NCI-H128 (cell line): ENCODE measurements around the gene CES1.
"Not testable (repeated sequence)": the region's sequence is repeated elsewhere in the genome, so short reads cannot be mapped to it uniquely, and the experiment has no call there.

ENCODE experiments used
- DNase-seq: peaks from one replicate; lab custom pipeline; 2025; ENCODE audit not compliant: unreplicated experiment; lab: John Stamatoyannopoulos, UW

CES1 gene

DNA sequence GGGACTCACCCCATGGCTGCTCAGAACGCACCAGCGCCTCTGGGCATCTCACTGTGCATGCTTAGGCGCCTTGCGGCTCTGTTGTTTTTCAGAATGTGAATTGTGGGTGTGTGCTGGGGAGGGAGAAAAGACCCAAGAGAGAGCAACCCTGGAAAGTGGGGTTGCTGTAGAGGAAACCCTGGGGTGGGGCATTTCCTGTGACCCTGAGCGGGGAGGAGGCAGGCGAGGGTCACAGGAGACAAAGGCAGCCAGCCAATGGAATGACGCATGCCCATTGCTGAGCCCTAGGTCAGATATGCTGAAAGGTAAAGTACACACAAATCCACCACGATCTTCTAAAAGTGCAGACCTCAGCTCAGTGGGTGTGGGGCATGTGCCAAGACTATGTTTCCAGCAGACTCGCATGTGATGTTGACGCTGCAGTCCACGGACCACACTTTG lies 39.9 kb downstream of the CES1 start:
- not testable (repeated sequence) for DNase-seq

DNA sequence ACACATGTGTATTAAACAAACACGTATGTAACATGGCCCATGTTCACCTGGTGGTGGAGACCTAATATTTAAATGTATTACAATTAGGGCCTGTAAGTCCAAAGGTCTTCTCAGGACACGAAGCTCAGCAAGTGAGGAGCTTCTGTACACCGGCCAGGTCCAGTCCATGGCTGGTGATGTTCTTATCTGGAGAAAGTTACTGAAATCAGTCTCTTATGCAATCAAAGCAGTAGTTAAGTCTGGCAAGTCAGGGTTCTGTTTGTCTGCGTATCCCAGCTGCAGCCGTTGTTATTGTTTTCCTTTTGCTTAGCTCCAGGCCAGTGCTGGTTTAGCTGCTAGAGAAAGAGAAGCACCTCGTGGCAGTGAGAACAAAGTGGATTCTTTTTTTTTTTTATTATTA lies 41.4 kb downstream of the CES1 start:
- DNase-seq: not testable (repeated sequence)

DNA sequence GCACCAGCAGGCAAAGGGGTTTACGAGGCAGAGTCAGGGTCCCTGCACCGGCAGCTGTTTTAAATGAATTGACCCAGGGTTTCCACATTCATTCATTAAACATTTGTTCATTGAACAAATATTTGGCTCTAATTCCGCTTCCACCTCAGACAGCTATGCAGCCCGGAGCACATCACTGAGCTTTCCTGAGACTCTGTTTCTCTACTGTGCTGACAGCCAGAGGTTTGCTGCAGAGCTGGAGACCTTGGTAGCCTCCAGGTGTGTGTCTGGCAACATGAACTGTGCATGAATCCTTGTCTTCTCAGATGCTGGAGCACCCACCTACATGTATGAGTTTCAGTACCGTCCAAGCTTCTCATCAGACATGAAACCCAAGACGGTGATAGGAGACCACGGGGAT lies 42.7 kb downstream of the CES1 start:
- not testable (repeated sequence) for DNase-seq

DNA sequence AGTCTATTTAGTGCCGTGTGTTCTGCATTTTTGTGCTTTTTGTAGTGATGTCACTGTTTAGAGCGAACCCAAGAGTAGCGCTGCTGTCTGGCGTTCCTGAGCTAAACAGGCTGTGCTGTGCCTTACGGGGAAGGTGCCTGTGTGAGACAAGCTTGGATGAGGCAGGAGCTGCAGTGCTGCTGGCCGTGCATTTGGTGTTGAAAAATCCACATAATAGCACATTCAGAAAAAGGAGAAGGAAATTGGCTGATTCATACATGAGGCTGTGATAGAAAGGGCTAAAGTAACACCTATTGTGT lies 50.2 kb downstream of the CES1 start:
- not testable (repeated sequence) for DNase-seq

DNA sequence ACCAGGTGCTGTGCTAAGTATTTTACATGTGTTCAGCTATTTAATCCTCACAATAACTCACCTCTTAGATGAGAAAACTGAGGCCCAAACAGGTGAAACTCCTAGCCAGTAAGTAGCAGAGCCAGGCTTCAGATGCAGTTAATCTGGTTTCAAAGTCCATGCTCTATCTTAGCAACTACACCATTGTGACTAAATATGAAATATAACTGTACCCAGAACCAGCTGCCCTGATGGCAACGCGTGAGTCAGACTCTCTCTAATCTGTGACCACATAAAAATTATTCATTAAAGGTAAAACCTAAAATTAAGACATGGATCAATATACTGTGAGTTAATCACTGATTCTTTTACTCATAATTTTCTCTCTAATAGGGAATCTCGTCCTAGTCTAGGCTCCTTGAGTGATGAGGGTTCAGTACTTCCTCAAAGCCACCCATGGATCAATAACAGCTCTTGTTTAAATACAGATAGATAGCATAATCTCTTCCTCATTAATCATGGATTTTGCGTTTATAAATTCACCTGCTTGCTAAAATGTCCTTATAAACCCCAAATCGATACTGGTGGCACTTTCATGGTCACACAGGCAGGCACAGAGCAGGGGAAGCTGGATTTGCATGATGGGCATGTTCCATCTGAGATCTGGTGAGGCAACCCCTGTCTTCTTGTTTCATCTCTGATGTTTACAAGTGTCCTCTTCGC lies 50.7 kb downstream of the CES1 start:
- DNase-seq: not testable (repeated sequence)

DNA sequence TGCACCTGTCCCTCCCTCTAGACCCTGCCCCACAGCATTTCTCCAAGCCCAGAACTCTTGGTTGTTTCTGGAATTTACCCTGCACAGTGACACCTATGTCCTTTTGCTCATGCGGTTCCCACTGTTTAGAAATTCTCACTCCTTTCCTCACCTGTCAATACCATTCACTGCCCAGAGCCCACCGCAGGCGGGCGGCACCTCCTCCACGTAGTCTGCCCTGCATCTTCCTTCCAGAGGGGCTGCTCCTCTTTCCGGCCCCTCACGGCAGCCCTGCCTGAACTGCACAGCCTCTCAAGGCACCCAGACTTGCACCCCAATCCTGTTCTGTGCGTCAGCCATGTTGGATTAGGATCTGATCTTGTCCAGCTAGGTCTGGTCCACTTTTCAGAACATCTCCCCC lies 51.4 kb downstream of the CES1 start:
- not testable (repeated sequence) for DNase-seq

DNA sequence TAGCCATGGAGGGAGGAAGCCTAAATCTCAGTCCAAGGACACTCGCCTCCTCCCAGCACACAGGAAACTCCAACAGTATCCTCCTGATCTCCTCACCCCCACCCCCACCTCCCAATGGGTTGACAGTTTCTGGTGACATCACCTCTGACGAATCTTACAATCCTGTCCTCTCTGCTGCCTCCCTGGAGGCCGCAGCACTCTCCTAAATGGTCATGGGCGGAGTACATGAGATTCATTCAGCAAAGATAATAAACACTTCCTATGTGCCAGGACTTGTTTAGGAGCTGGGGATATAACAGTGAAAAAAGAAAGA lies 52.8 kb downstream of the CES1 start:
- not testable (repeated sequence) for DNase-seq

DNA sequence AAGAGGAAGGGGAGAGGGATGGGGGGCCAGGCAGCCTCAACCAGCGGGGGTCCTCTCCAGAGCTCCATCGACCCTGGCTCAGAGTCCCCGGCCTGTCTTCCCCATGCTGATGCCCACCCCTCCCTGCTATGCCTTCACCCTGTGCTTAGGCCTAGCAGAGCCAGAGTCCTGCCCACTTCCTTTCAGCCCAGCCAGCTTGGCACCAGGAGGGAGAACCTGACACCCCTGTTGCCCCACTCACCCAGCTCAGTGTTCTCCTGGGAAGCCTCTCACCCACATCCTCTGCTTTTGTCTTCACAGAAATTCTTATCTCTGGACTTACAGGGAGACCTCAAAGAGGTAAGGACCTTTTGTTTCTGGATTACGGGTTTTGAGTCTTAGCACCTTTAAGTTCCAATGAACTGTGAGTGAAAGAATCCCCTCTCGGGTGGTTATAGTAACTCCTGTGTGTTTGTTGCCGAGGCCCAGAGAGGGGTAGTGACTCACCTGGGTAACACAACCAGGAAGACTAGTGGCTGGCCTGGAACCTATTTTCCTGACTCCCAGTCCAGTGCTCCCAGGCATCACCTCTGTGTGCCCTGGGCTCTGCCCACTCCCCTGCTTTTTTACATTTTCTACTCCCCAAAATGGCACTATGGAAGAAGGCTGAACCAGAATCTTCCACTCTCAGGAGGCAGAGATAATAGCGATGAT lies 53.3 kb downstream of the CES1 start:
- no peak for DNase-seq

DNA sequence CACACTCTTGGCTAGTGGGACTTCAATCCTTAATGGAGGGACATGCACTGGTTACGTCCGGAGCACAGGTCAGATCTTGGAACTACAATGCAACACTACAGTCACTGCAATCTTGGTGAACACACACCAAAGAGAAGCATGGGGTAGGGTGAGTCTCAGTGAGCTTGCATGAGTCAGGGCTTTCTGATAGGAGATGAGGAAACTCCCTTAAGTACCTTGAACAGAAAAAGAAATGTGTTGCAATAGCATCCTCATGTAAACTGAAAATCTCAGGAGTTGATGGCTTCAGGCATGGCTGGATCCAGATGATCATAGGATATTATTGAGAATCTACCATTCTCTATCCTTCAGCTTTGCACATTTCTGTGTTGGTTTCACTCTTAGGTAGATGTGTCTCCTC lies 54.1 kb downstream of the CES1 start:
- DNase-seq: no peak

DNA sequence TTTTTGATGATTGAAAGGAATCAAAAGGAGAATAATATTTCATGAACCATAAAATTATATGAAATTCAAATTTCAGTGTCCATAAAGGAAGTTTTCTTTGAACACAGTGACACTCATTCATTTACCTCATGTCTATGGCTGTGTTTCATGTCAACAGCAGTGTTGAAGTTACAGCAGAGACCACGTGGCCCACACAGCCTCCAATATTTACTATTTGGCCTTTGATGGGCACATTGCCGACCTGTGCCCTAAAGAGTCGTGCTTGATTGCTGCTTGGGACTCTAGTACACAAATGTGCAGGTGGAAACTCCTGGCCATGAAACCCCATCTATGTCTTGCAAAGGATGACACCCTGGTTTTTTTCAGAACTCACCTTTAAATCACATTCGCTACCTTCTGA lies 57.0 kb downstream of the CES1 start:
- DNase-seq: no peak

DNA sequence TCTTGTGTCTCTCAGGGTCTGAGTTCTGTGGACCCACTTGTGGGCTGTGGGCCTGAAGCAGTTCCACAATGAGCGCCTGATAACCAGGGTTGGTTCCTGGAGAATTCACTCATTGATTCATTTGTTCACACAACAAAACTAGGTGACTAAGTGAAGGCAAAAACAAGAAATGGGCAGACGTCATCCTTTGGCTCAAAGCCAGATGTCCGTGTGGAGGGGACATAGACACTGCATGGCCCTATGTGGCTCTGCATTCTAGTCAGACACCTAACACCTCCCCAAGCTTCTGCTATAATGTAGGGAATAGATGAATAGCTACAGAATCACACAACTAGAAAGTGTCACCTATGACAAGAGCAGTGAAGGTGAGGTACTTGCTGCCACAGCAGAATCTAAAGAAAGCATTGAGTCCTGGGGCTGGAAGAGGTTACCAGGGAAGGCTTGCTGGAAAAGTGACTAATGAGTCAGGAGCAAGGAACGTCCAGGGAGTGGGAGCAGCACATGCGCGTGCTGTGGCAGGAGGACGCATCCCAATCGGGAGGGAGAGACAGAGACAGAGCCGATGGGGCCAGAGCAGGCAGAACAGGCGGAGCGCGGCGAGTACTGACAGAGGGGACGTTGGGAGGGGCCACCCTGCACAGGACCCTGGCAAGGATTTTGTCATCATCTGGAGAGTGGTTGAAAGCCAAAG lies 58.9 kb downstream of the CES1 start:
- no peak for DNase-seq

DNA sequence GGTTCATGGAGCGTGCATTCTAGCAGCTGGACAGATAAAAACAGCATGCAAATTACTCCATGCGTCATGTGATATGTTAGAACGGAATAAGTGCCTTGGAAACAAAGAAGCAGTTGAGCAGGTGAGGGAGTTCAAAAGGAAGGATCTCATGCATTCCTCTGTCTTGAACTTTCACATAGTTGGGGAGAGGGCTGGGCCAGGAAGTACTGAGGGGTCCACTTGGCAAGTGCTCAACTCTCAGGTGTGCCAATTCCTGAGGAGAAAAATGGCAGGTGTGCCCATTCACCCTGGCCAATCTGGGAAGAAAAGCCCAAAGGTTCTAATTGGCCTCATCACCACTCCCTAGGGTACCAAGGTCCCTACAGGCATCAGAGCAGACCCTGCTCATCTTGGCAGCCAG lies 67.7 kb downstream of the CES1 start:
- DNase-seq: no peak

DNA sequence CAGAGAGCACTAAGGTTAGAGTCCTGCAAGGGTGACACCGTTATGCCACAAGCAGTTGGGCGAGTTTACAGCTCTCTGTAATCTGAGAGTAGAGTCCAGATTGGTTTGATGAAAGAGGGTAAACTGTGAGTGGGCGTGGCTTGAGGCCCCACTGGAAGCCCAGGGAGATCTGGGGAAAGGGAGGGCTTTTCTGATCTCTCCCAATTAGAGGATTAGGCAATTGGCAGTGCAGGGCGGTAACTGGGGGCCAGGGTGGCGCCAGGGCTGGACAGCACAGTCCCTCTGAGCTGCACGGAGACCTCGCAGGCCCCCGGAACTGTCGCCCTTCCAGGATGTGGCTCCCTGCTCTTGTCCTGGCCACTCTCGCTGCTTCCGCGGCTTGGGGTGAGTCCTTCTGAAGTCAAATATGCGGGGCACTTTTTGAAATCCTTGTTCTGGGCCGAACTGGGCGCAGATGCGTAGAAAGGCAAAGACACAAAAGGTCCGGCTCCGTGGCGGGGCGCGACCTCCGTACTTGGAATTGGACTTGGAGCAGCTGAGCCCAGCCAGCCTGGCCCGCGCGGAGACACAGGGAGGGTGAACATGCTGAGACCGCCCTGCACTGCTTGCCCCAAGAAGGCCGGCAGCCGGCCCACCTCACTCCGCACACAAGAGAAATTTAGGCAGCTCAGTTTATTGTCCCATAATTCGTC lies 72.4 kb downstream of the CES1 start:
- no peak for DNase-seq

DNA sequence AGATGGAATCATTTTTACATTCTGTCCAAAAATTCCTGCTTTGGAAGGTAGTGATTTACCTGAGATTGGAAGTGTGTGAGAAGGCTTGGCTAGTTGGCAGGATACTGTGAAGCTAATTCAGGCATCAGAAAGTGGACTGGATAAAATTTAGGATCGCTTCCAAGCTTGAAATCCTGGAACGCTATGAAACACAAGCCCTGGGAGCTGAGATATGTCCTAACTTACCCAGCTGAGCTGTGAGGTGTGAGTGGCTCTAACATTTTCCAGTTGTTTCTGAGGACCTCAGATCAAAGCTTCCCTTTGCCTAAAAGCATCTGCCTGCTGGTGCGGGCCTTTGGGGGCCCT lies 73.0 kb downstream of the CES1 start:
- not testable (repeated sequence) for DNase-seq

DNA sequence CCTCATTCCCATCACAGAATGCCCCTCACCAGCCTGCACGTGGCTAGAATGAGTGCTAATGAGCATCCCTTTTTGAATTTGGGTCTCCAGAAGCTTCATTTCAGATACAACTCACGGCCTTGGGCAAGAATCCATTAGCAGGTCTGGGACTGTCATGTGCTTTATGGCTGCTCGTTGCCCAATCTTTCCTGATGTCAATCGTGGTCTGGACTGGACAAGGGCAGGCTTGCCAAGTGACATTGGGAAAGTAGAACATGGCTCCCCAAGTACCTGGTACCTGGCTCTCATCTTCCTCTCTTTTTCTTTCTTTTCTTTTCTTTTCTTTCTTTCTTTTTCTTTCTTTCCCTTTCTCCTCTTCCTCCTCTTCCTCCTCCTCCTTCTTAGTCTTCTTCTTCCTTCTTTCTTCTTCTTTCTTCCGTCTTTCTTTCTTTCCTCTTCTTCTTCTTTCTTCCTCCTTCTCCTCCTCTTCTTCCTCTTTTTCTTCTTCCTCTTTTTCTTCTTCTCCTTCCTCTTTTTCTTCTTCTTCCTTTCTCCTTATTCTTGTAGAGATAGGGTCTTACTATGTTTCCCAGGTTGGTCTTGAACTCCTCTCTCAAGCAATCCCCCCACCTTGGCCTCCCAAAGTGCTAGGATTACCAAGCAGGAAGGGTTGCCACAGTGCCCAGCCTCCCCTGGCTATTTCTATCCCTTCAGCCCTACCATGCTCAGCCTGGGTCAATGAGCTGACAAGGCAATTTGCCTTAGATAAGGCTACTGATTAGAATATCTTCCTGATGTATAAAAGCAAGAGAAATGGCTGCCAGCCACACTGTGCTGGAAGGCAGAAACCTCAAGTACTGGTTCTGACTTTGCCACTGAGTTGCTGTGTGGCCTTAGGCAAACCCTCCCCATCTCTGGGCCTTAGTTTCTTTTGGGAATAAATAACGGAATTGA lies 75.0 kb downstream of the CES1 start:
- DNase-seq: not testable (repeated sequence)

DNA sequence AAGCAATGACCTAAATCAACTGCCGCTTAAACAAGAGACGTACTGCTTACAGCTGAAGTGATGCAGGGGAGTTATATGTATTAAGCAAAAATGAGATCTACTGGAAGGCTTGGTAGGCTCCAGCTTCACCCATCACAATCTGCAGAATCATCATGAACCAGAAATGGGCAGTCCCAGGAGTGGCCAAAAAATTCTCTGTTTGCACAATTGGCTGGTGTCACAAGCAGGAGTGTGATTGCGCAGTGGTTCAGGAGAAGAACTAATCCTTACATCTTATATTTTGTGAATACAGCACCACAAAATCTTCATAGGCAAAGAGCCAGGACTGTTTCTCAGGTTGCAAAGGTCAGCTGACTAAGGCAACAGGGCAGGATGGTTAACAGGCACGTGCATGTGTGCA lies 75.9 kb downstream of the CES1 start:
- DNase-seq: no peak

DNA sequence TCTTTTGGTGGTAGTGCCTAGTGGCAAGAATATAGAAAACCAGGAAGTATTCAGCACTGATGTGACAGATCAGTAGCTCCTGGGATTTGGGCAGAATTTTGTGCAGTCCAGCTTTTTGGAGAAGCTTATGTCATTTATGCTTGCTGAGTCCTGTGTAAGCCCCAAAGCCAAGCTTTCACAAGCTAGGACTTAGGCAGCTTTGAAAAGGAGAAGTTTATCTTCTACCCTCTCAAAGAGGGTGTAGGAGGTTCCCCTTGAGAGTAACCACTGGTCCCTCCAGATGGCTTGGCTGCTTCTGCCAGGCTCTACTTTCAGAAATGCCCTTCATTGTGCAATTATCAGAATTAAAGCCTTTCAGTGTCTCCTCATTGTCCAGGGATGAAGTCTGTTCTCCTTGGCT lies 78.8 kb downstream of the CES1 start:
- DNase-seq: no peak

DNA sequence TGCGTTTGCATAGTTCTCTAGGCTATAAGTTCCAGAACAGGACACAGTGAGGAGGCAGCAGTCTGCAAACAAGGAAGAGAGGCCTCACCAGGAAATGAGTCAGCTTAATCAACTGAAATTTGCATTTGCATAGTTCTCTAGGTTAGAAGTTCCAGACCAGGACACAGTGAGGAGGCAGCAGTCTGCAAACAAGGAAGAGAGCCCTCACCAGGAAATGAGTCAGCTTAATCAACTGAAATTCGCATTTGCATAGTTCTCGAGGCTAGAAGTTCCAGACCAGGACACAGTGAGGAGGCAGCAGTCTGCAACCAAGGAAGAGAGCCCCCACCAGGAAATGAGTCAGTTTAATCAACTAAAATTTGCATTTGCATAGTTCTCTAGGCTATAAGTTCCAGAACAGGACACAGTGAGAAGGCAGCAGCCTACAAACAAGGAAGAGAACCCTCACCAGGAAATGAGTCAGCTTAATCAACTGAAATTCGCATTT lies 79.7 kb downstream of the CES1 start:
- not testable (repeated sequence) for DNase-seq
